ENCODE data around the gene TMEM158. TPM values are rescaled to one million over a fixed set of nuclear protein-coding genes. Genes with fewer than 3 reads are reported as not detected.

TMEM158 gene
- total and polyA plus RNA-seq, 2 donors (not counting 1 experiment from before 2014, with no cell fraction given) = 31.6 to 125 TPM

- Histone ChIP-seq H3K4me1 (ENCODE audit: control insufficient read depth, extremely low read depth, insufficient read depth, low read length) (no peaks in the 10 kb centered on the region), H3K4me3 (replicated peaks in 1 of 4; ENCODE audit: control extremely low read depth in 1 of 4, insufficient read depth in 1 of 4, low read depth in 3 of 4, low read length in 4 of 4) (no peak overlapping the region), H3K79me2 (ENCODE audit: control insufficient read depth, insufficient read depth, low read length) (no peaks in the 10 kb centered on the region), H3K4me2 (ENCODE audit: extremely low read depth, insufficient read depth, low read length) (no peak overlapping the region), H3K9me3 (ENCODE audit: control insufficient read depth, insufficient read depth, low read depth, low read length) (no peaks in the 10 kb centered on the region), H3K36me3 (ENCODE audit: control insufficient read depth, insufficient read depth, low read length) (no peaks in the 10 kb centered on the region), H3K27me3 (ENCODE audit: control insufficient read depth, insufficient read depth, low read length) (no peaks in the 10 kb centered on the region), H3K9ac (ENCODE audit: insufficient read depth, low read length) (no peak overlapping the region), H3K27ac (ENCODE audit: insufficient read depth, low read length) (no peak overlapping the region), H2AFZ (ENCODE audit: low read length) (no peak overlapping the region), H4K20me1 (ENCODE audit: control insufficient read depth, extremely low read depth, insufficient read depth, low read length) (no peaks in the 10 kb centered on the region)
- TF ChIP-seq EZH2 (IDR thresholded peaks at IDR 0.05; ENCODE audit: low read length, missing control alignments) = no peak
- TF ChIP-seq, protein P1, sequence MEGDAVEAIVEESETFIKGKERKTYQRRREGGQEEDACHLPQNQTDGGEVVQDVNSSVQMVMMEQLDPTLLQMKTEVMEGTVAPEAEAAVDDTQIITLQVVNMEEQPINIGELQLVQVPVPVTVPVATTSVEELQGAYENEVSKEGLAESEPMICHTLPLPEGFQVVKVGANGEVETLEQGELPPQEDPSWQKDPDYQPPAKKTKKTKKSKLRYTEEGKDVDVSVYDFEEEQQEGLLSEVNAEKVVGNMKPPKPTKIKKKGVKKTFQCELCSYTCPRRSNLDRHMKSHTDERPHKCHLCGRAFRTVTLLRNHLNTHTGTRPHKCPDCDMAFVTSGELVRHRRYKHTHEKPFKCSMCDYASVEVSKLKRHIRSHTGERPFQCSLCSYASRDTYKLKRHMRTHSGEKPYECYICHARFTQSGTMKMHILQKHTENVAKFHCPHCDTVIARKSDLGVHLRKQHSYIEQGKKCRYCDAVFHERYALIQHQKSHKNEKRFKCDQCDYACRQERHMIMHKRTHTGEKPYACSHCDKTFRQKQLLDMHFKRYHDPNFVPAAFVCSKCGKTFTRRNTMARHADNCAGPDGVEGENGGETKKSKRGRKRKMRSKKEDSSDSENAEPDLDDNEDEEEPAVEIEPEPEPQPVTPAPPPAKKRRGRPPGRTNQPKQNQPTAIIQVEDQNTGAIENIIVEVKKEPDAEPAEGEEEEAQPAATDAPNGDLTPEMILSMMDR (conservative IDR thresholded peaks at IDR 0.05 in 1 of 2, IDR thresholded peaks at IDR 0.05 in 1 of 2; ENCODE audit: low read depth in 1 of 2, low read length in 2 of 2) = no peak
- peak in 1 of 2 donors; percentile 65 for DNase-seq (ENCODE audit: low read depth in 2 of 2)
Measured at GRCh38 chr3:45188719-45189659, 37.1 kb downstream of the TMEM158 start.

DNA sequence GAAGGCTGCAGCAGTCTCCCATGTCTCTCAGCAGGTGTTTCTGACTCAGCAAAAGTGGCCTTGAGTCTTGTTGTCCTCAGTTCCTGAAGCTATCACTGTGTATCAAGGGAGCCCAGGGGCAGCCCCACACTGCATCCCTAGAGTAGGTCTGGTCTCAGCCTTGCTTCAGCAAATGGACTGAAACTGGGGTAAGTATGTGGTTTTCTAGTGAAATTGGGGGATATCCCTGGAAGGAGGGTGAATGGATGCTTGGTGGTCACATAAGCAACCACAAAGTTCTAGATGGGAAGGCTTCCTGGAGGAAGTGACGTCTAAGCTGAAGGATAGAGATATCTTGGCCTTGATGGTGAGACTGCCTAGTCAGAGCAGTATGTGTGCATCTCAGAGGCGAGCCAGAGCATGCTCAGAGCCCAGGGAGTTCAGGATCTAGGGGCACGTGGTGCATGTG lies 38.4 kb downstream of the TMEM158 start:
- Histone ChIP-seq H3K27me3 (ENCODE audit: control insufficient read depth, insufficient read depth, low read length) (no peaks in the 10 kb centered on the region), H3K4me1 (ENCODE audit: control insufficient read depth, extremely low read depth, insufficient read depth, low read length) (peaks cover 8% of the 10 kb centered on the region), H3K27ac (ENCODE audit: insufficient read depth, low read length) (no peak overlapping the region), H3K4me2 (ENCODE audit: extremely low read depth, insufficient read depth, low read length) (no peak overlapping the region), H3K36me3 (ENCODE audit: control insufficient read depth, insufficient read depth, low read length) (no peaks in the 10 kb centered on the region), H3K79me2 (ENCODE audit: control insufficient read depth, insufficient read depth, low read length) (no peaks in the 10 kb centered on the region), H2AFZ (ENCODE audit: low read length) (no peak overlapping the region), H3K9ac (ENCODE audit: insufficient read depth, low read length) (no peak overlapping the region), H3K9me3 (ENCODE audit: control insufficient read depth, insufficient read depth, low read depth, low read length) (no peaks in the 10 kb centered on the region), H3K4me3 (replicated peaks in 1 of 4; ENCODE audit: control extremely low read depth in 1 of 4, insufficient read depth in 1 of 4, low read depth in 3 of 4, low read length in 4 of 4) (no peak overlapping the region), H4K20me1 (ENCODE audit: control insufficient read depth, extremely low read depth, insufficient read depth, low read length) (no peaks in the 10 kb centered on the region)
- TF ChIP-seq EZH2 (IDR thresholded peaks at IDR 0.05; ENCODE audit: low read length, missing control alignments) = no peak
- TF ChIP-seq, protein P1 (conservative IDR thresholded peaks at IDR 0.05 in 1 of 2, IDR thresholded peaks at IDR 0.05 in 1 of 2; ENCODE audit: low read depth in 1 of 2, low read length in 2 of 2) = no peak
- DNase-seq (ENCODE audit: low read depth in 2 of 2) = no peak

GRCh38 chr3:45186871-45187270 lies 39.2 kb downstream of the TMEM158 start:
- H3K36me3 ChIP-seq (ENCODE audit: control insufficient read depth, insufficient read depth, low read length) = no peaks in the 10 kb centered on the region
- DNase-seq (ENCODE audit: low read depth in 2 of 2) = no peak
- H2AFZ ChIP-seq (ENCODE audit: low read length) = no peak overlapping the region
- no peaks in the 10 kb centered on the region for H3K27me3 ChIP-seq (ENCODE audit: control insufficient read depth, insufficient read depth, low read length)
- H3K4me1 ChIP-seq (ENCODE audit: control insufficient read depth, extremely low read depth, insufficient read depth, low read length) = peaks cover 9% of the 10 kb centered on the region
- no peak overlapping the region for H3K9ac ChIP-seq (ENCODE audit: insufficient read depth, low read length)
- no peak overlapping the region for H3K27ac ChIP-seq (ENCODE audit: insufficient read depth, low read length)
- no peaks in the 10 kb centered on the region for H3K79me2 ChIP-seq (ENCODE audit: control insufficient read depth, insufficient read depth, low read length)
- no peak for TF ChIP-seq EZH2 (IDR thresholded peaks at IDR 0.05; ENCODE audit: low read length, missing control alignments)
- TF ChIP-seq, protein P1 (conservative IDR thresholded peaks at IDR 0.05 in 1 of 2, IDR thresholded peaks at IDR 0.05 in 1 of 2; ENCODE audit: low read depth in 1 of 2, low read length in 2 of 2) = no peak
- H3K9me3 ChIP-seq (ENCODE audit: control insufficient read depth, insufficient read depth, low read depth, low read length) = no peaks in the 10 kb centered on the region
- no peaks in the 10 kb centered on the region for H4K20me1 ChIP-seq (ENCODE audit: control insufficient read depth, extremely low read depth, insufficient read depth, low read length)
- no peak overlapping the region for H3K4me3 ChIP-seq (replicated peaks in 1 of 4; ENCODE audit: control extremely low read depth in 1 of 4, insufficient read depth in 1 of 4, low read depth in 3 of 4, low read length in 4 of 4)
- no peak overlapping the region for H3K4me2 ChIP-seq (ENCODE audit: extremely low read depth, insufficient read depth, low read length)
